H1 (cell line): ENCODE data around the gene THBS3. TPM values are rescaled to one million over a fixed set of nuclear protein-coding genes. Genes with fewer than 3 reads are reported as not detected.

ENCODE experiments used
- CHD1 ChIP-seq: IDR thresholded peaks from 2 replicates; pipeline ENCODE4 v1.6.1; 2012; ENCODE audit warnings: low read depth, low read length, improper control_type of control experiment
- CTBP2 ChIP-seq: IDR thresholded peaks from 2 replicates; pipeline ENCODE4 v1.7.0; 2011; ENCODE audit warnings: borderline replicate concordance, mild to moderate bottlenecking, moderate library complexity, mixed read lengths, low read length; ENCODE audit not compliant: insufficient read depth, insufficient read length
- E2F6 ChIP-seq: IDR thresholded peaks from 2 replicates; pipeline ENCODE4 v1.6.1; 2012; ENCODE audit warnings: inconsistent platforms
- EP300 ChIP-seq, 2 experiments: IDR thresholded peaks; 1 replicate in 1 of 2; 2 replicates in 1 of 2; pipeline ENCODE4 v1.6.1; 2011 to 2012; ENCODE audit warnings: low read depth in 2 of 2, low read length in 2 of 2, mild to moderate bottlenecking in 2 of 2, borderline replicate concordance in 1 of 2, inconsistent platforms in 1 of 2, moderate library complexity in 1 of 2
- JUN ChIP-seq: IDR thresholded peaks from 2 replicates; pipeline ENCODE4 v1.6.1; 2011; ENCODE audit warnings: low read depth, mild to moderate bottlenecking, improper control_type of control experiment, low read length
- TAF1 ChIP-seq: IDR thresholded peaks from 2 replicates; pipeline ENCODE4 v1.6.1; 2011; ENCODE audit warnings: mild to moderate bottlenecking, low read depth, low read length
- polyA plus RNA-seq, 7 experiments: library from polyadenylated mRNA; depleted of rRNA in 3 of 7; stranded (reverse) in 5 of 7; unstranded in 2 of 7; fragments of >200 nt in 5 of 7; fragments of 200-250 nt in 2 of 7; gene quantifications; 1 replicate in 5 of 7; 2 replicates in 1 of 7; 4 replicates in 1 of 7; pipeline versions ENCODE4 v1.2.1 to v1.2.3, GENCODE V29; 2011 to 2013; ENCODE audit warnings: missing spikeins in 2 of 7, mixed read lengths in 2 of 7
- total RNA-seq: library from RNA; stranded (reverse); fragmentation: NEBNext Ultra II Directional; extraction: Animal tissue kit (Norgen Biotek cat#: 25700); gene quantifications from 2 replicates; pipeline ENCODE4 v1.2.1, GENCODE V29; 2021
- TF ChIP-seq, protein P1 (sequence below): fragments of 300-600 bp; sonication (generic); IDR thresholded peaks from 2 replicates; pipeline ENCODE4 v1.7.1; 2012; ENCODE audit warnings: low read length, moderate library complexity, mild to moderate bottlenecking, inconsistent platforms; ENCODE audit not compliant: insufficient replicate concordance

Gene THBS3
- total and polyA plus RNA-seq, 2 of the 8 experiments (the other 6 are each of a cell fraction or from before 2014, with no cell fraction given), result 3.0 to 3.5 TPM

- TF ChIP-seq, protein P1, sequence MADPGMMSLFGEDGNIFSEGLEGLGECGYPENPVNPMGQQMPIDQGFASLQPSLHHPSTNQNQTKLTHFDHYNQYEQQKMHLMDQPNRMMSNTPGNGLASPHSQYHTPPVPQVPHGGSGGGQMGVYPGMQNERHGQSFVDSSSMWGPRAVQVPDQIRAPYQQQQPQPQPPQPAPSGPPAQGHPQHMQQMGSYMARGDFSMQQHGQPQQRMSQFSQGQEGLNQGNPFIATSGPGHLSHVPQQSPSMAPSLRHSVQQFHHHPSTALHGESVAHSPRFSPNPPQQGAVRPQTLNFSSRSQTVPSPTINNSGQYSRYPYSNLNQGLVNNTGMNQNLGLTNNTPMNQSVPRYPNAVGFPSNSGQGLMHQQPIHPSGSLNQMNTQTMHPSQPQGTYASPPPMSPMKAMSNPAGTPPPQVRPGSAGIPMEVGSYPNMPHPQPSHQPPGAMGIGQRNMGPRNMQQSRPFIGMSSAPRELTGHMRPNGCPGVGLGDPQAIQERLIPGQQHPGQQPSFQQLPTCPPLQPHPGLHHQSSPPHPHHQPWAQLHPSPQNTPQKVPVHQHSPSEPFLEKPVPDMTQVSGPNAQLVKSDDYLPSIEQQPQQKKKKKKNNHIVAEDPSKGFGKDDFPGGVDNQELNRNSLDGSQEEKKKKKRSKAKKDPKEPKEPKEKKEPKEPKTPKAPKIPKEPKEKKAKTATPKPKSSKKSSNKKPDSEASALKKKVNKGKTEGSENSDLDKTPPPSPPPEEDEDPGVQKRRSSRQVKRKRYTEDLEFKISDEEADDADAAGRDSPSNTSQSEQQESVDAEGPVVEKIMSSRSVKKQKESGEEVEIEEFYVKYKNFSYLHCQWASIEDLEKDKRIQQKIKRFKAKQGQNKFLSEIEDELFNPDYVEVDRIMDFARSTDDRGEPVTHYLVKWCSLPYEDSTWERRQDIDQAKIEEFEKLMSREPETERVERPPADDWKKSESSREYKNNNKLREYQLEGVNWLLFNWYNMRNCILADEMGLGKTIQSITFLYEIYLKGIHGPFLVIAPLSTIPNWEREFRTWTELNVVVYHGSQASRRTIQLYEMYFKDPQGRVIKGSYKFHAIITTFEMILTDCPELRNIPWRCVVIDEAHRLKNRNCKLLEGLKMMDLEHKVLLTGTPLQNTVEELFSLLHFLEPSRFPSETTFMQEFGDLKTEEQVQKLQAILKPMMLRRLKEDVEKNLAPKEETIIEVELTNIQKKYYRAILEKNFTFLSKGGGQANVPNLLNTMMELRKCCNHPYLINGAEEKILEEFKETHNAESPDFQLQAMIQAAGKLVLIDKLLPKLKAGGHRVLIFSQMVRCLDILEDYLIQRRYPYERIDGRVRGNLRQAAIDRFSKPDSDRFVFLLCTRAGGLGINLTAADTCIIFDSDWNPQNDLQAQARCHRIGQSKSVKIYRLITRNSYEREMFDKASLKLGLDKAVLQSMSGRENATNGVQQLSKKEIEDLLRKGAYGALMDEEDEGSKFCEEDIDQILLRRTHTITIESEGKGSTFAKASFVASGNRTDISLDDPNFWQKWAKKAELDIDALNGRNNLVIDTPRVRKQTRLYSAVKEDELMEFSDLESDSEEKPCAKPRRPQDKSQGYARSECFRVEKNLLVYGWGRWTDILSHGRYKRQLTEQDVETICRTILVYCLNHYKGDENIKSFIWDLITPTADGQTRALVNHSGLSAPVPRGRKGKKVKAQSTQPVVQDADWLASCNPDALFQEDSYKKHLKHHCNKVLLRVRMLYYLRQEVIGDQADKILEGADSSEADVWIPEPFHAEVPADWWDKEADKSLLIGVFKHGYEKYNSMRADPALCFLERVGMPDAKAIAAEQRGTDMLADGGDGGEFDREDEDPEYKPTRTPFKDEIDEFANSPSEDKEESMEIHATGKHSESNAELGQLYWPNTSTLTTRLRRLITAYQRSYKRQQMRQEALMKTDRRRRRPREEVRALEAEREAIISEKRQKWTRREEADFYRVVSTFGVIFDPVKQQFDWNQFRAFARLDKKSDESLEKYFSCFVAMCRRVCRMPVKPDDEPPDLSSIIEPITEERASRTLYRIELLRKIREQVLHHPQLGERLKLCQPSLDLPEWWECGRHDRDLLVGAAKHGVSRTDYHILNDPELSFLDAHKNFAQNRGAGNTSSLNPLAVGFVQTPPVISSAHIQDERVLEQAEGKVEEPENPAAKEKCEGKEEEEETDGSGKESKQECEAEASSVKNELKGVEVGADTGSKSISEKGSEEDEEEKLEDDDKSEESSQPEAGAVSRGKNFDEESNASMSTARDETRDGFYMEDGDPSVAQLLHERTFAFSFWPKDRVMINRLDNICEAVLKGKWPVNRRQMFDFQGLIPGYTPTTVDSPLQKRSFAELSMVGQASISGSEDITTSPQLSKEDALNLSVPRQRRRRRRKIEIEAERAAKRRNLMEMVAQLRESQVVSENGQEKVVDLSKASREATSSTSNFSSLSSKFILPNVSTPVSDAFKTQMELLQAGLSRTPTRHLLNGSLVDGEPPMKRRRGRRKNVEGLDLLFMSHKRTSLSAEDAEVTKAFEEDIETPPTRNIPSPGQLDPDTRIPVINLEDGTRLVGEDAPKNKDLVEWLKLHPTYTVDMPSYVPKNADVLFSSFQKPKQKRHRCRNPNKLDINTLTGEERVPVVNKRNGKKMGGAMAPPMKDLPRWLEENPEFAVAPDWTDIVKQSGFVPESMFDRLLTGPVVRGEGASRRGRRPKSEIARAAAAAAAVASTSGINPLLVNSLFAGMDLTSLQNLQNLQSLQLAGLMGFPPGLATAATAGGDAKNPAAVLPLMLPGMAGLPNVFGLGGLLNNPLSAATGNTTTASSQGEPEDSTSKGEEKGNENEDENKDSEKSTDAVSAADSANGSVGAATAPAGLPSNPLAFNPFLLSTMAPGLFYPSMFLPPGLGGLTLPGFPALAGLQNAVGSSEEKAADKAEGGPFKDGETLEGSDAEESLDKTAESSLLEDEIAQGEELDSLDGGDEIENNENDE, result no peak
- no peak for TF ChIP-seq EP300 (IDR thresholded peaks at IDR 0.05; ENCODE audit: borderline replicate concordance in 1 of 2, low read depth in 2 of 2, low read length in 2 of 2)
- no peak for TF ChIP-seq CTBP2
- no peak for TF ChIP-seq CHD1
- TF ChIP-seq E2F6, result no peak
- TF ChIP-seq TAF1, result peak; percentile 65
- no peak for TF ChIP-seq JUN
Observed at GRCh38 chr1:155255243-155256007, 47.7 kb upstream of the THBS3 start, which contains the start of gene ENTREP3 (continued).
